Measurements from ENCODE around the gene ZRSR2.
"Not testable (repeated sequence)": the region's sequence is repeated elsewhere in the genome, so short reads cannot be mapped to it uniquely, and the experiment has no call there.

ZRSR2 gene

GRCh38 chrX:15797707-15798106 lies 7.4 kb downstream of the ZRSR2 start:
- DNase-seq (ENCODE audit: low read depth in 2 of 3, low spot score in 2 of 3), result no peak

- no peak for DNase-seq (ENCODE audit: low read depth in 2 of 3, low spot score in 2 of 3)
Observed at GRCh38 chrX:15804563-15804962, 14.3 kb downstream of the ZRSR2 start.

- DNase-seq (ENCODE audit: low read depth in 2 of 3, low spot score in 2 of 3), result no peak
Observed at GRCh38 chrX:15808254-15808653, 18.0 kb downstream of the ZRSR2 start.

- no peak for DNase-seq (ENCODE audit: low read depth in 2 of 3, low spot score in 2 of 3)
Observed at GRCh38 chrX:15812192-15812938, 22.1 kb downstream of the ZRSR2 start.

GRCh38 chrX:15813416-15813815 lies 23.1 kb downstream of the ZRSR2 start:
- DNase-seq (ENCODE audit: low read depth in 2 of 3, low spot score in 2 of 3), result no peak

GRCh38 chrX:15814771-15815365 lies 24.6 kb downstream of the ZRSR2 start:
- no peak for DNase-seq (ENCODE audit: low read depth in 2 of 3, low spot score in 2 of 3)

GRCh38 chrX:15815779-15816437 lies 25.6 kb downstream of the ZRSR2 start:
- DNase-seq (ENCODE audit: low read depth in 2 of 3, low spot score in 2 of 3), result no peak

- DNase-seq (ENCODE audit: low read depth in 2 of 3, low spot score in 2 of 3), result no peak
Observed at GRCh38 chrX:15816438-15816809, 26.1 kb downstream of the ZRSR2 start.

- peak in 1 of 3 experiments; percentile 17 for DNase-seq (ENCODE audit: low read depth in 2 of 3, low spot score in 2 of 3)
Observed at GRCh38 chrX:15816886-15817285, 26.6 kb downstream of the ZRSR2 start.

GRCh38 chrX:15820106-15821073 lies 30.1 kb downstream of the ZRSR2 start:
- no peak for DNase-seq (ENCODE audit: low read depth in 2 of 3, low spot score in 2 of 3)

- DNase-seq (ENCODE audit: low read depth in 2 of 3, low spot score in 2 of 3), result no peak
Observed at GRCh38 chrX:15822922-15823321, 32.6 kb downstream of the ZRSR2 start.

GRCh38 chrX:15825936-15826335 lies 35.7 kb downstream of the ZRSR2 start:
- no peak for DNase-seq (ENCODE audit: low read depth in 2 of 3, low spot score in 2 of 3)

GRCh38 chrX:15829217-15829616 lies 38.9 kb downstream of the ZRSR2 start:
- DNase-seq (ENCODE audit: low read depth in 2 of 3, low spot score in 2 of 3), result no peak

GRCh38 chrX:15831347-15831746 lies 41.1 kb downstream of the ZRSR2 start:
- not testable (repeated sequence) for DNase-seq (ENCODE audit: low read depth in 2 of 3, low spot score in 2 of 3)

GRCh38 chrX:15834053-15834452 lies 43.8 kb downstream of the ZRSR2 start:
- DNase-seq (ENCODE audit: low read depth in 2 of 3, low spot score in 2 of 3), result no peak

- DNase-seq (ENCODE audit: low read depth in 2 of 3, low spot score in 2 of 3), result no peak
Observed at GRCh38 chrX:15834827-15835595, 44.7 kb downstream of the ZRSR2 start.

- no peak for DNase-seq (ENCODE audit: low read depth in 2 of 3, low spot score in 2 of 3)
Observed at GRCh38 chrX:15838017-15838416, 47.7 kb downstream of the ZRSR2 start.

GRCh38 chrX:15841853-15842516 lies 51.7 kb downstream of the ZRSR2 start:
- DNase-seq (ENCODE audit: low read depth in 2 of 3, low spot score in 2 of 3), result no peak

GRCh38 chrX:15843960-15844359 lies 53.7 kb downstream of the ZRSR2 start:
- no peak for DNase-seq (ENCODE audit: low read depth in 2 of 3, low spot score in 2 of 3)

- DNase-seq (ENCODE audit: low read depth in 2 of 3, low spot score in 2 of 3), result no peak
Observed at GRCh38 chrX:15848576-15848975, 58.3 kb downstream of the ZRSR2 start.

Measured in activated CD8-positive, alpha-beta memory T cell treated with anti-CD3 and anti-CD28 coated beads for 48 hours (primary cell).